MCF 10A (cell line): ENCODE data around the gene TLCD2. TPM values are rescaled to one million over a fixed set of nuclear protein-coding genes. Genes with fewer than 3 reads are reported as not detected.

Source experiments
- BruUV-seq: library from RNA; stranded (reverse); fragments of 400-500 nt; replicated peaks from 2 replicates; lab custom pipeline; 2021; lab: Mats Ljungman, UMichigan
- CTCF ChIA-PET: fragments of 300-600 bp; sonication (Branson Sonifier 250); formaldehyde crosslinking; extraction: SDS; loops from one replicate; lab custom pipeline; 2021; ENCODE audit warnings: antibody characterized with exemption, inconsistent platforms; lab: Yijun Ruan, JAX
- POLR2A ChIA-PET: fragments of 300-600, 350-650 bp; sonication (Branson Sonifier 250); formaldehyde crosslinking; extraction: SDS; loops from one replicate; lab custom pipeline; 2020; ENCODE audit warnings: antibody characterized with exemption, inconsistent platforms; lab: Yijun Ruan, JAX
- DNase-seq: peaks from one replicate; pipeline ENCODE4 v3.0.0-alpha.2; 2018; ENCODE audit not compliant: unreplicated experiment
- H3K27ac Mint-ChIP-seq: one replicate; pipeline ENCODE4 v1.8.0; 2022; ENCODE audit warnings: mild to moderate bottlenecking, low read depth, mixed read lengths; ENCODE audit not compliant: unreplicated experiment
- H3K27me3 Mint-ChIP-seq: one replicate; pipeline ENCODE4 v1.8.0; 2022; ENCODE audit warnings: mixed read lengths; ENCODE audit not compliant: insufficient read depth, unreplicated experiment
- H3K36me3 Mint-ChIP-seq: one replicate; pipeline ENCODE4 v1.8.0; 2022; ENCODE audit warnings: mild to moderate bottlenecking, moderate library complexity, mixed read lengths; ENCODE audit not compliant: insufficient read depth, unreplicated experiment
- H3K4me1 Mint-ChIP-seq: one replicate; pipeline ENCODE4 v1.8.0; 2022; ENCODE audit warnings: mixed read lengths; ENCODE audit not compliant: insufficient read depth, unreplicated experiment
- H3K4me3 Mint-ChIP-seq: one replicate; pipeline ENCODE4 v1.8.0; 2022; ENCODE audit warnings: mild to moderate bottlenecking, moderate library complexity, mixed read lengths; ENCODE audit not compliant: unreplicated experiment
- H3K9me3 Mint-ChIP-seq: one replicate; pipeline ENCODE4 v1.8.0; 2022; ENCODE audit warnings: mixed read lengths; ENCODE audit not compliant: unreplicated experiment
- CTCF ChIP-seq: fragments of 200-600 bp; IDR thresholded peaks from one replicate; pipeline ENCODE4 v1.8.0; 2022; ENCODE audit warnings: antibody characterized with exemption, mild to moderate bottlenecking; ENCODE audit not compliant: unreplicated experiment
- intact Hi-C: fragments of 100-400 bp; cut with micrococcal nuclease; formaldehyde crosslinking; loops from 2 replicates; pipeline ENCODE4 v1.14.1; 2022
- total RNA-seq: library from RNA; stranded (reverse); gene quantifications from 2 replicates; pipeline ENCODE4 v1.2.3, GENCODE V29; 2022

Gene TLCD2
- total RNA-seq, 1 experiment from 2014 or later, result 2.5 TPM

GRCh38 chr17:1745513-1746020, 35.4 kb upstream of the TLCD2 start:
- ChIA-PET CTCF (interaction anchor here (1.4 kb wide), 2 partner anchors 25 to 38 kb away, joined by 4 to 5 read pairs; no protein-coding TSS in a partner anchor), POLR2A (interaction anchor here (2.1 kb wide), 1 partner anchor 15 kb away, joined by 8 read pairs; no protein-coding TSS in a partner anchor)
- Mint-ChIP-seq H3K36me3 (no peaks in the 10 kb centered on the region), H3K4me1 (no peaks in the 10 kb centered on the region), H3K27ac (no peak overlapping the region), H3K9me3 (no peaks in the 10 kb centered on the region), H3K27me3 (no peaks in the 10 kb centered on the region), H3K4me3 (no peak overlapping the region)
- intact Hi-C loops, result no loop called here
- BruUV-seq, result no TSS peak
- no peak for DNase-seq
- TF ChIP-seq CTCF, result no peak

GRCh38 chr17:1744551-1745512, 34.7 kb upstream of the TLCD2 start:
- intact Hi-C loops, result no loop called here
- Mint-ChIP-seq H3K27ac (no peak overlapping the region), H3K4me3 (no peak overlapping the region), H3K36me3 (no peaks in the 10 kb centered on the region), H3K27me3 (no peaks in the 10 kb centered on the region), H3K4me1 (no peaks in the 10 kb centered on the region), H3K9me3 (no peaks in the 10 kb centered on the region)
- POLR2A ChIA-PET, result no interaction called here
- TF ChIP-seq CTCF, result no peak
- CTCF ChIA-PET, result no interaction called here
- no peak for DNase-seq
- BruUV-seq, result no TSS peak

- H3K4me3 Mint-ChIP-seq, result no peak overlapping the region
Measured at GRCh38 chr17:1743088-1743439, 32.9 kb upstream of the TLCD2 start.

More at GRCh38 chr17:1743088-1743439, 32.9 kb upstream of the TLCD2 start:
- TF ChIP-seq CTCF, result no peak
- peaks cover 6% of the 10 kb centered on the region for H3K36me3 Mint-ChIP-seq
- no TSS peak for BruUV-seq
- H3K4me1 Mint-ChIP-seq, result no peaks in the 10 kb centered on the region
- intact Hi-C loops, result no loop called here
- POLR2A ChIA-PET, result no interaction called here
- no peak for DNase-seq
- no peak overlapping the region for H3K27ac Mint-ChIP-seq
- CTCF ChIA-PET, result interaction anchor here (0.6 kb wide), 1 partner anchor 12 kb away, joined by 3 read pairs; no protein-coding TSS in a partner anchor
- no peaks in the 10 kb centered on the region for H3K9me3 Mint-ChIP-seq
- no peaks in the 10 kb centered on the region for H3K27me3 Mint-ChIP-seq
